Activated CD4-positive, alpha-beta T cell treated with anti-CD3 and anti-CD28 coated beads, Interleukin-2, Interleukin-4, amounts not matched to agents 100 ng/mL and 50 ng/mL, durations not matched to agents 16 hours and 8 hours (primary cell): ENCODE data around the gene CAMSAP1.

Source experiments
- DNase-seq: peaks from one replicate; pipeline ENCODE4 v3.0.0-alpha.2; 2020; ENCODE audit warnings: low spot score

Gene CAMSAP1

GRCh38 chr9:135791431-135792267 lies 115.7 kb downstream of the CAMSAP1 start:
- no peak for DNase-seq

- DNase-seq, result no peak
Observed at GRCh38 chr9:135790850-135791249, 116.5 kb downstream of the CAMSAP1 start.

GRCh38 chr9:135790356-135790755 lies 117.0 kb downstream of the CAMSAP1 start:
- no peak for DNase-seq

- DNase-seq, result no peak
Observed at GRCh38 chr9:135789838-135790291, 117.5 kb downstream of the CAMSAP1 start.

- DNase-seq, result no peak
Observed at GRCh38 chr9:135788576-135789300, 118.6 kb downstream of the CAMSAP1 start.

GRCh38 chr9:135787776-135788575 lies 119.4 kb downstream of the CAMSAP1 start:
- DNase-seq, result no peak

- no peak for DNase-seq
Observed at GRCh38 chr9:135787317-135787716, 120.0 kb downstream of the CAMSAP1 start.

- no peak for DNase-seq
Observed at GRCh38 chr9:135786146-135786690, 121.1 kb downstream of the CAMSAP1 start.

- DNase-seq, result no peak
Observed at GRCh38 chr9:135785013-135785575, 122.3 kb downstream of the CAMSAP1 start.

- no peak for DNase-seq
Observed at GRCh38 chr9:135783540-135784245, 123.7 kb downstream of the CAMSAP1 start.

GRCh38 chr9:135782946-135783345 lies 124.4 kb downstream of the CAMSAP1 start:
- no peak for DNase-seq

GRCh38 chr9:135780626-135781025 lies 126.7 kb downstream of the CAMSAP1 start:
- no peak for DNase-seq

GRCh38 chr9:135780086-135780485 lies 127.3 kb downstream of the CAMSAP1 start:
- DNase-seq, result no peak

GRCh38 chr9:135779571-135779970 lies 127.8 kb downstream of the CAMSAP1 start:
- DNase-seq, result no peak

GRCh38 chr9:135778421-135778820 lies 128.9 kb downstream of the CAMSAP1 start:
- no peak for DNase-seq

GRCh38 chr9:135777623-135778177 lies 129.6 kb downstream of the CAMSAP1 start:
- DNase-seq, result no peak

GRCh38 chr9:135776893-135777622 lies 130.3 kb downstream of the CAMSAP1 start:
- no peak for DNase-seq

- no peak for DNase-seq
Observed at GRCh38 chr9:135775911-135776310, 131.4 kb downstream of the CAMSAP1 start.

GRCh38 chr9:135774794-135775525 lies 132.4 kb downstream of the CAMSAP1 start:
- DNase-seq, result no peak
